ENCODE data around the gene EXOC2.

The EXOC2 gene

DNA sequence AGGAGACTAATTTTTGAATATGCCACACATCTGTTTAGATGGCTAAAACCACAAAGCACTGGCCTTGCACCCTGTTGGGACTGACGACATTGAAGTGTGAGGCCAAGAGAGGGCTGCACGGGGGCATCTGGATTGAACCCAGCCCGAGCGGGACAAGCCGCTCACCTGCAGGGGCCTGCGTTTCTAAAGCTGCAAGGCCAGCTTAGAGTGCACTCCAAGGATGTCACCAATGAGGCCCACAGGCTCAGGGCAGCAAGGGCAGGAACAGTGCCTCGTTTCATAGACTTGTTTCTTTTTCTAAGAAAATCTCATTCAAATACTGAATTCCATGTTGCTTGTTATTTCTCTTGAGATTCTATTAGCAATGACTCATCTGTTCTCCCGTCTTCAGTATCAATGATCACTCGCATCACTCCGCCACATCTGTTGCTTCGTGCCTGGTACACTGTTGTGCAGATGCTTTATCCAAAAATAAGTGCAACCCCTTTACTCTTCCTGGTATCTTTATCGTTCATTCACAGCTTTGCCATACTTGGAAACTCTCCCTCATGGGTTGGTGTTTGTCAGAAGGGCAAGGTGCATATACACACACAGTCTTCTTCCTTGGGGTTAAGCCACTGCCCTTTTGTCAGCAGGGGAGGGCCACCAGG, 181.3 kb downstream of the EXOC2 start:
- no peak overlapping the region for H3K27ac ChIP-seq (ENCODE audit: poor library complexity, severe bottlenecking)
- H3K27me3 ChIP-seq (ENCODE audit: insufficient read depth, poor library complexity, severe bottlenecking) = no peaks in the 10 kb centered on the region
- H3K9me3 ChIP-seq (ENCODE audit: severe bottlenecking) = no peaks in the 10 kb centered on the region
- H3K4me1 ChIP-seq (ENCODE audit: insufficient read depth, poor library complexity, severe bottlenecking) = no peaks in the 10 kb centered on the region
- TF ChIP-seq, protein P1, sequence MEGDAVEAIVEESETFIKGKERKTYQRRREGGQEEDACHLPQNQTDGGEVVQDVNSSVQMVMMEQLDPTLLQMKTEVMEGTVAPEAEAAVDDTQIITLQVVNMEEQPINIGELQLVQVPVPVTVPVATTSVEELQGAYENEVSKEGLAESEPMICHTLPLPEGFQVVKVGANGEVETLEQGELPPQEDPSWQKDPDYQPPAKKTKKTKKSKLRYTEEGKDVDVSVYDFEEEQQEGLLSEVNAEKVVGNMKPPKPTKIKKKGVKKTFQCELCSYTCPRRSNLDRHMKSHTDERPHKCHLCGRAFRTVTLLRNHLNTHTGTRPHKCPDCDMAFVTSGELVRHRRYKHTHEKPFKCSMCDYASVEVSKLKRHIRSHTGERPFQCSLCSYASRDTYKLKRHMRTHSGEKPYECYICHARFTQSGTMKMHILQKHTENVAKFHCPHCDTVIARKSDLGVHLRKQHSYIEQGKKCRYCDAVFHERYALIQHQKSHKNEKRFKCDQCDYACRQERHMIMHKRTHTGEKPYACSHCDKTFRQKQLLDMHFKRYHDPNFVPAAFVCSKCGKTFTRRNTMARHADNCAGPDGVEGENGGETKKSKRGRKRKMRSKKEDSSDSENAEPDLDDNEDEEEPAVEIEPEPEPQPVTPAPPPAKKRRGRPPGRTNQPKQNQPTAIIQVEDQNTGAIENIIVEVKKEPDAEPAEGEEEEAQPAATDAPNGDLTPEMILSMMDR (IDR thresholded peaks at IDR 0.05; ENCODE audit: poor library complexity, severe bottlenecking) = no peak
- H3K4me3 ChIP-seq (ENCODE audit: severe bottlenecking) = no peak overlapping the region
- DNase-seq (ENCODE audit: low spot score) (no peak), ATAC-seq (ENCODE audit: low read depth) (no peak)
- 0 out of 2 replicates have a peak, but pooled peaks cover 4% of the 10 kb centered on the region for H3K36me3 ChIP-seq (ENCODE audit: low read depth)

DNA sequence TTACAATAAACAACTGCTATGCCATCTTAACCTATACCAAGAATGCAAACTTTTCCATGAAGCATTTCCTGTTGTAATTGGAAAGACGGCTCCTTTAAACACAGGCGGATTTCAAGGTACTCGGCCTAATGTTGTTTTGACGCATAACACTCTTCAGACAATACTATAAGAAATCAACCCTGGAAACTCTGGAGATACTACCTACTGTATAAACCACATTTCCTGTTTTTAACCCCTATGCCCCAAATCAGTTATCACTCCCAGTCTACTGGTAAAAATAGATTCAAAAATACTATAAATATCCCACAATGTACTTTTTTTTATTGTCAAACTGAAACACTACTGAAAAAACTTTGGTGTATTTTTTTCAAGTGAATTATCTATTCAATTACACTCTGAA, 183.3 kb downstream of the EXOC2 start:
- Histone ChIP-seq H3K4me3 (ENCODE audit: severe bottlenecking) (no peak overlapping the region), H3K27ac (ENCODE audit: poor library complexity, severe bottlenecking) (no peak overlapping the region), H3K4me1 (ENCODE audit: insufficient read depth, poor library complexity, severe bottlenecking) (no peaks in the 10 kb centered on the region), H3K9me3 (ENCODE audit: severe bottlenecking) (no peaks in the 10 kb centered on the region), H3K27me3 (ENCODE audit: insufficient read depth, poor library complexity, severe bottlenecking) (no peaks in the 10 kb centered on the region), H3K36me3 (ENCODE audit: low read depth) (0 out of 2 replicates have a peak, but pooled peaks cover 4% of the 10 kb centered on the region)
- ATAC-seq (ENCODE audit: low read depth) = no peak
- no peak for DNase-seq (ENCODE audit: low spot score)
- TF ChIP-seq, protein P1 (IDR thresholded peaks at IDR 0.05; ENCODE audit: poor library complexity, severe bottlenecking) = no peak

DNA sequence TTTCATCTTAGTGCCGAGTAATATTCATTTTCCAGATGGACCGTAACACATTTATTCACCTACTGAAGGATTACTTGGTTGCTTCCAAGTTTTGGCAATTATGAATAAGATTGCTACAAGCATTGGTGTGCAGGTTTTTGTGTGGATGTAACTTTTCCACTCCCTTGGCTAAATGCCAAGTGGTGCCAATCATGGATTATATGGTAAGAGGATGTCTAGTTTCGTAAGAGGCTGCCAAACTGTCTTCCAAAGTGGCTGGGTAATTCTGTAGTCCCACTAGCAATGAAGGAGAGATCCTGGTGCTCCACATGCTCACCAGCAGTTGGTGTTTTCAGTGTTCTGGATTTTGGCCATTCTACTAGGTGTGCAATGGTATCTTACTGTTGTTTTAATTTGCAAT, 184.3 kb downstream of the EXOC2 start:
- Histone ChIP-seq H3K4me1 (ENCODE audit: insufficient read depth, poor library complexity, severe bottlenecking) (no peaks in the 10 kb centered on the region), H3K4me3 (ENCODE audit: severe bottlenecking) (no peak overlapping the region), H3K27me3 (ENCODE audit: insufficient read depth, poor library complexity, severe bottlenecking) (no peaks in the 10 kb centered on the region), H3K36me3 (ENCODE audit: low read depth) (no peaks in the 10 kb centered on the region), H3K9me3 (ENCODE audit: severe bottlenecking) (no peaks in the 10 kb centered on the region), H3K27ac (ENCODE audit: poor library complexity, severe bottlenecking) (no peak overlapping the region)
- DNase-seq (ENCODE audit: low spot score) (no peak), ATAC-seq (ENCODE audit: low read depth) (no peak)
- TF ChIP-seq, protein P1 (IDR thresholded peaks at IDR 0.05; ENCODE audit: poor library complexity, severe bottlenecking) = no peak

DNA sequence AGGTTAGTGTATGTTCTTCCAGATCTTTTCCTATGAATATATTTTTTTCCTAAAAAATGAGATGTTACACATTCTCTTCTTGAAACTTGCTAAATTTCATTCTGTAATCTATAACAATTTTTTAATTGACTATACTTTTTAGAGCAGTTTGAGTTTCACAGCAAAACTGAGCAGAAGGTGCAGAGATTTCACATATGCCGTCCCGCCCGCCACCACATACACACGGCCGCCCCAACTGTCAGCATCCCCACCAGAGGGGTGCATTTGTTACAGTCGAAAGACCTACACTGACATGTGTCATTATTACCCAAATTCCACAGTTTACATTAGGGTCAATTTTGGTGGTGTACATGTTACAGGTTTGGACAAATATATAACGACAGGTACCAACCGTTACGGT, 184.9 kb downstream of the EXOC2 start:
- no peak overlapping the region for H3K27ac ChIP-seq (ENCODE audit: poor library complexity, severe bottlenecking)
- H3K4me1 ChIP-seq (ENCODE audit: insufficient read depth, poor library complexity, severe bottlenecking) = no peaks in the 10 kb centered on the region
- ATAC-seq (ENCODE audit: low read depth) (no peak), DNase-seq (ENCODE audit: low spot score) (no peak)
- no peaks in the 10 kb centered on the region for H3K27me3 ChIP-seq (ENCODE audit: insufficient read depth, poor library complexity, severe bottlenecking)
- no peaks in the 10 kb centered on the region for H3K36me3 ChIP-seq (ENCODE audit: low read depth)
- TF ChIP-seq, protein P1 (IDR thresholded peaks at IDR 0.05; ENCODE audit: poor library complexity, severe bottlenecking) = no peak
- no peaks in the 10 kb centered on the region for H3K9me3 ChIP-seq (ENCODE audit: severe bottlenecking)
- no peak overlapping the region for H3K4me3 ChIP-seq (ENCODE audit: severe bottlenecking)

DNA sequence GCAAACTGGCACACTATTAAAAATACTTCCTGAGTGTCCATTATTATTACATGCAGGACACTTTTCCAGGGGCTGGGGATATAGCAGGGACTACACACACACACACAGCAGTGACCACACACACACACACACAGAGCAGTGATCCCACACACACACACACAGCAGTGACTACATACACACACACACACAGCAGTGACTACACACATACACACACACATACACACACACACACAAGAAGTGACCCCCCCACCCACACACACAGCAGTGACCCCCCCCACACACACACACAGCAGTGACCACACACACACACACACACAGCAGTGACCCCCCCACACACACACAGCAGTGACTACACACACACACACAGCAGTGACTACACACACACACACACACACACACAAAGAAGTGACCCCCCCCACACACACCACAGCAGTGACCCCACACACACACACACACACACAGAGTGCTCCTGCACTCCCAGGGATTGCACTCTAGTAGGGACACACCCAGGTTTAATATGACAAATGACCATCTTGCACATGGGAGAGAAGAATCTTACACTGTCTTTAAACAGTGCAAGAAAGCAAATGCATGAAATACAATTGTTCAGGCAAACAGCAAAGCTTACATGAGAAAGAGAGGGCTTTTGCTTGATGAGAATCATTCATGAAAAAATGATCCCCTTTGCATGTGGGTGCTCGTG, 185.9 kb downstream of the EXOC2 start:
- Histone ChIP-seq H3K4me1 (ENCODE audit: insufficient read depth, poor library complexity, severe bottlenecking) (no peaks in the 10 kb centered on the region), H3K9me3 (ENCODE audit: severe bottlenecking) (no peaks in the 10 kb centered on the region), H3K4me3 (ENCODE audit: severe bottlenecking) (no peak overlapping the region), H3K27ac (ENCODE audit: poor library complexity, severe bottlenecking) (no peak overlapping the region), H3K27me3 (ENCODE audit: insufficient read depth, poor library complexity, severe bottlenecking) (no peaks in the 10 kb centered on the region), H3K36me3 (ENCODE audit: low read depth) (no peaks in the 10 kb centered on the region)
- TF ChIP-seq, protein P1 (IDR thresholded peaks at IDR 0.05; ENCODE audit: poor library complexity, severe bottlenecking) = no peak
- ATAC-seq (ENCODE audit: low read depth) (no peak), DNase-seq (ENCODE audit: low spot score) (no peak)

Measured in RWPE2 (cell line).